WTC11 (cell line): ENCODE results near the gene GALNT7. TPM values are rescaled to one million over a fixed set of nuclear protein-coding genes. Genes with fewer than 3 reads are reported as not detected.
A peak's percentile ranks its signal among the peaks of the same experiment; 100 is the strongest.

Experiments used
- ATAC-seq: fragments of 200-7000 bp; cut with Tn5 transposase; 2 replicates; pipeline ENCODE4 v1.10.0; 2021; ENCODE audit warnings: mild to moderate bottlenecking, moderate library complexity
- CTCF ChIA-PET: fragments of 300-600 bp; sonication (Branson Sonifier 250); formaldehyde crosslinking; loops from one replicate; lab custom pipeline; 2021; ENCODE audit warnings: antibody characterized with exemption; lab: Charles Lee
- POLR2A ChIA-PET: fragments of 350-600 bp; sonication (Branson Sonifier 250); formaldehyde crosslinking; loops from one replicate; lab custom pipeline; 2021; ENCODE audit warnings: antibody characterized with exemption; lab: Charles Lee
- DNase-seq: peaks from one replicate; pipeline ENCODE4 v3.0.0; 2021; ENCODE audit warnings: low spot score
- H3K27ac Mint-ChIP-seq: 2 replicates; pipeline ENCODE4 v1.8.0; 2021; ENCODE audit warnings: mixed read lengths
- H3K27me3 Mint-ChIP-seq: 2 replicates; pipeline ENCODE4 v1.8.0; 2021; ENCODE audit warnings: low read depth, mild to moderate bottlenecking, moderate library complexity, mixed read lengths
- H3K36me3 Mint-ChIP-seq: 2 replicates; pipeline ENCODE4 v1.8.0; 2021; ENCODE audit warnings: mixed read lengths
- H3K4me1 Mint-ChIP-seq: 2 replicates; pipeline ENCODE4 v1.8.0; 2022; ENCODE audit warnings: mixed read lengths
- H3K4me3 Mint-ChIP-seq: 2 replicates; pipeline ENCODE4 v1.8.0; 2021; ENCODE audit warnings: mild to moderate bottlenecking, moderate library complexity, mixed read lengths
- H3K9me3 Mint-ChIP-seq: 2 replicates; pipeline ENCODE4 v1.8.0; 2021; ENCODE audit warnings: mixed read lengths
- ATF1 ChIP-seq: sonication (generic); formaldehyde crosslinking; IDR thresholded peaks from 2 replicates; pipeline ENCODE4 v1.8.1; 2023; ENCODE audit warnings: mild to moderate bottlenecking, moderate library complexity, missing genetic modification reagents
- CREB1 ChIP-seq: sonication (generic); formaldehyde crosslinking; IDR thresholded peaks from 2 replicates; pipeline ENCODE4 v1.8.0; 2023; ENCODE audit warnings: mild to moderate bottlenecking, missing genetic modification reagents
- CREM ChIP-seq: sonication (generic); formaldehyde crosslinking; IDR thresholded peaks from 2 replicates; pipeline ENCODE4 v1.8.1; 2022; ENCODE audit warnings: mild to moderate bottlenecking, missing genetic modification reagents, moderate library complexity
- GABPB1 ChIP-seq: sonication (generic); formaldehyde crosslinking; IDR thresholded peaks from 2 replicates; pipeline ENCODE4 v1.8.1; 2023; ENCODE audit warnings: mild to moderate bottlenecking, missing genetic modification reagents
- JUN ChIP-seq: sonication (generic); formaldehyde crosslinking; IDR thresholded peaks from 2 replicates; pipeline ENCODE4 v1.8.0; 2023; ENCODE audit warnings: mild to moderate bottlenecking, missing genetic modification reagents
- TEAD4 ChIP-seq: sonication (generic); formaldehyde crosslinking; IDR thresholded peaks from 2 replicates; pipeline ENCODE4 v1.8.0; 2022; ENCODE audit warnings: mild to moderate bottlenecking, missing genetic modification reagents
- ZNF121 ChIP-seq: sonication (generic); formaldehyde crosslinking; IDR thresholded peaks from 2 replicates; pipeline ENCODE4 v1.8.0; 2023; ENCODE audit warnings: missing genetic modification reagents
- ZNF232 ChIP-seq: sonication (generic); formaldehyde crosslinking; IDR thresholded peaks from 2 replicates; pipeline ENCODE4 v1.8.0; 2022; ENCODE audit warnings: mild to moderate bottlenecking, missing genetic modification reagents
- total RNA-seq: library from RNA; stranded (reverse); gene quantifications from 3 replicates; pipeline ENCODE4 v1.2.3, GENCODE V29; 2021
- TF ChIP-seq, protein P1 (sequence below): fragments of 250-450 bp; sonication (Bioruptor Pico); IDR thresholded peaks from 2 replicates; pipeline ENCODE4 v1.9.0; 2021; ENCODE audit warnings: mild to moderate bottlenecking, borderline replicate concordance
- TF ChIP-seq, protein P2 (sequence below): sonication (generic); formaldehyde crosslinking; IDR thresholded peaks from 2 replicates; pipeline ENCODE4 v1.8.0; 2022; ENCODE audit warnings: missing genetic modification reagents
- TF ChIP-seq, protein P3 (sequence below): fragments of 250-450 bp; sonication (Bioruptor Pico); IDR thresholded peaks from 2 replicates; pipeline ENCODE4 v1.9.0; 2021; ENCODE audit warnings: mild to moderate bottlenecking
- TF ChIP-seq, protein P4 (sequence below): sonication (generic); formaldehyde crosslinking; IDR thresholded peaks from 2 replicates; pipeline ENCODE4 v1.8.1; 2022; ENCODE audit warnings: mild to moderate bottlenecking, moderate library complexity, missing genetic modification reagents
- TF ChIP-seq, protein P5 (sequence below): sonication (generic); formaldehyde crosslinking; IDR thresholded peaks from 2 replicates; pipeline ENCODE4 v1.8.1; 2023; ENCODE audit warnings: mild to moderate bottlenecking, missing genetic modification reagents
- TF ChIP-seq, protein P6 (sequence below): fragments of 250-450 bp; sonication (Bioruptor Pico); IDR thresholded peaks from 2 replicates; pipeline ENCODE4 v1.9.0; 2021; ENCODE audit warnings: mild to moderate bottlenecking
- TF ChIP-seq, protein P7 (sequence below): sonication (generic); formaldehyde crosslinking; IDR thresholded peaks from 2 replicates; pipeline ENCODE4 v1.8.0; 2023; ENCODE audit warnings: missing genetic modification reagents, mild to moderate bottlenecking, borderline replicate concordance
- TF ChIP-seq, protein P8 (sequence below): sonication (generic); formaldehyde crosslinking; IDR thresholded peaks from 2 replicates; pipeline ENCODE4 v1.8.1; 2022; ENCODE audit warnings: mild to moderate bottlenecking, missing genetic modification reagents, moderate library complexity, borderline replicate concordance

The GALNT7 gene
- total RNA-seq, 1 experiment from 2014 or later, result 86.9 TPM

DNA sequence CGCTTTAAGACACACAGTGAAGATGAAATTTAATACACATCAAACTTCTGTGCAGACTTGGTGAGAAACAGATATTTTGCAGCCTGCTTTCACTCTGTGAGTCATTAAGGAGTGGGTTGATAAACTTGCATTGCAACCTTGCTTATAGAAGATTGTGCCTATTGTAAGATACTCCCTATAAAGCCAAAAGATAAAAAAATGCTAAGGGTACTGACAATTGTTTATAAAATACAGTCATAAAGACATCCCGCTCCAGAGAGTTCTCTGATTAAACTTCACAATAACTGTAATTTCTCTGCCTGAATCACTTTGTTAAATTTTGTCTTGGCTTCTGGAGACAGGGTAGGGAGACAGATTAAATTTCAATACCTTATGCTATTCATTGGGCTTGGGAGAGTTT is 49.1 kb downstream of the GALNT7 start:
- H3K27ac Mint-ChIP-seq, result peak overlapping the region; percentile 83
- H3K4me3 Mint-ChIP-seq, result no peak overlapping the region
- DNase-seq (no peak), ATAC-seq (no peak)
- CTCF ChIA-PET, result no interaction called here
- peaks cover 17% of the 10 kb centered on the region for H3K36me3 Mint-ChIP-seq
- POLR2A ChIA-PET, result no interaction called here
- H3K4me1 Mint-ChIP-seq, result peaks cover 66% of the 10 kb centered on the region
- no peak for TF ChIP-seq TEAD4 (CRISPR knock-in tag)
- TF ChIP-seq, protein P1, sequence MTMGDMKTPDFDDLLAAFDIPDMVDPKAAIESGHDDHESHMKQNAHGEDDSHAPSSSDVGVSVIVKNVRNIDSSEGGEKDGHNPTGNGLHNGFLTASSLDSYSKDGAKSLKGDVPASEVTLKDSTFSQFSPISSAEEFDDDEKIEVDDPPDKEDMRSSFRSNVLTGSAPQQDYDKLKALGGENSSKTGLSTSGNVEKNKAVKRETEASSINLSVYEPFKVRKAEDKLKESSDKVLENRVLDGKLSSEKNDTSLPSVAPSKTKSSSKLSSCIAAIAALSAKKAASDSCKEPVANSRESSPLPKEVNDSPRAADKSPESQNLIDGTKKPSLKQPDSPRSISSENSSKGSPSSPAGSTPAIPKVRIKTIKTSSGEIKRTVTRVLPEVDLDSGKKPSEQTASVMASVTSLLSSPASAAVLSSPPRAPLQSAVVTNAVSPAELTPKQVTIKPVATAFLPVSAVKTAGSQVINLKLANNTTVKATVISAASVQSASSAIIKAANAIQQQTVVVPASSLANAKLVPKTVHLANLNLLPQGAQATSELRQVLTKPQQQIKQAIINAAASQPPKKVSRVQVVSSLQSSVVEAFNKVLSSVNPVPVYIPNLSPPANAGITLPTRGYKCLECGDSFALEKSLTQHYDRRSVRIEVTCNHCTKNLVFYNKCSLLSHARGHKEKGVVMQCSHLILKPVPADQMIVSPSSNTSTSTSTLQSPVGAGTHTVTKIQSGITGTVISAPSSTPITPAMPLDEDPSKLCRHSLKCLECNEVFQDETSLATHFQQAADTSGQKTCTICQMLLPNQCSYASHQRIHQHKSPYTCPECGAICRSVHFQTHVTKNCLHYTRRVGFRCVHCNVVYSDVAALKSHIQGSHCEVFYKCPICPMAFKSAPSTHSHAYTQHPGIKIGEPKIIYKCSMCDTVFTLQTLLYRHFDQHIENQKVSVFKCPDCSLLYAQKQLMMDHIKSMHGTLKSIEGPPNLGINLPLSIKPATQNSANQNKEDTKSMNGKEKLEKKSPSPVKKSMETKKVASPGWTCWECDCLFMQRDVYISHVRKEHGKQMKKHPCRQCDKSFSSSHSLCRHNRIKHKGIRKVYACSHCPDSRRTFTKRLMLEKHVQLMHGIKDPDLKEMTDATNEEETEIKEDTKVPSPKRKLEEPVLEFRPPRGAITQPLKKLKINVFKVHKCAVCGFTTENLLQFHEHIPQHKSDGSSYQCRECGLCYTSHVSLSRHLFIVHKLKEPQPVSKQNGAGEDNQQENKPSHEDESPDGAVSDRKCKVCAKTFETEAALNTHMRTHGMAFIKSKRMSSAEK, result no peak
- TF ChIP-seq, protein P2, sequence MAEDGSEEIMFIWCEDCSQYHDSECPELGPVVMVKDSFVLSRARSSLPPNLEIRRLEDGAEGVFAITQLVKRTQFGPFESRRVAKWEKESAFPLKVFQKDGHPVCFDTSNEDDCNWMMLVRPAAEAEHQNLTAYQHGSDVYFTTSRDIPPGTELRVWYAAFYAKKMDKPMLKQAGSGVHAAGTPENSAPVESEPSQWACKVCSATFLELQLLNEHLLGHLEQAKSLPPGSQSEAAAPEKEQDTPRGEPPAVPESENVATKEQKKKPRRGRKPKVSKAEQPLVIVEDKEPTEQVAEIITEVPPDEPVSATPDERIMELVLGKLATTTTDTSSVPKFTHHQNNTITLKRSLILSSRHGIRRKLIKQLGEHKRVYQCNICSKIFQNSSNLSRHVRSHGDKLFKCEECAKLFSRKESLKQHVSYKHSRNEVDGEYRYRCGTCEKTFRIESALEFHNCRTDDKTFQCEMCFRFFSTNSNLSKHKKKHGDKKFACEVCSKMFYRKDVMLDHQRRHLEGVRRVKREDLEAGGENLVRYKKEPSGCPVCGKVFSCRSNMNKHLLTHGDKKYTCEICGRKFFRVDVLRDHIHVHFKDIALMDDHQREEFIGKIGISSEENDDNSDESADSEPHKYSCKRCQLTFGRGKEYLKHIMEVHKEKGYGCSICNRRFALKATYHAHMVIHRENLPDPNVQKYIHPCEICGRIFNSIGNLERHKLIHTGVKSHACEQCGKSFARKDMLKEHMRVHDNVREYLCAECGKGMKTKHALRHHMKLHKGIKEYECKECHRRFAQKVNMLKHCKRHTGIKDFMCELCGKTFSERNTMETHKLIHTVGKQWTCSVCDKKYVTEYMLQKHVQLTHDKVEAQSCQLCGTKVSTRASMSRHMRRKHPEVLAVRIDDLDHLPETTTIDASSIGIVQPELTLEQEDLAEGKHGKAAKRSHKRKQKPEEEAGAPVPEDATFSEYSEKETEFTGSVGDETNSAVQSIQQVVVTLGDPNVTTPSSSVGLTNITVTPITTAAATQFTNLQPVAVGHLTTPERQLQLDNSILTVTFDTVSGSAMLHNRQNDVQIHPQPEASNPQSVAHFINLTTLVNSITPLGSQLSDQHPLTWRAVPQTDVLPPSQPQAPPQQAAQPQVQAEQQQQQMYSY (CRISPR knock-in tag), result no peak
- TF ChIP-seq GABPB1 (CRISPR knock-in tag), result no peak
- no peak for TF ChIP-seq ZNF232 (CRISPR knock-in tag)
- TF ChIP-seq ZNF121 (CRISPR knock-in tag), result no peak
- no peak for TF ChIP-seq ATF1 (CRISPR knock-in tag)
- TF ChIP-seq, protein P3, sequence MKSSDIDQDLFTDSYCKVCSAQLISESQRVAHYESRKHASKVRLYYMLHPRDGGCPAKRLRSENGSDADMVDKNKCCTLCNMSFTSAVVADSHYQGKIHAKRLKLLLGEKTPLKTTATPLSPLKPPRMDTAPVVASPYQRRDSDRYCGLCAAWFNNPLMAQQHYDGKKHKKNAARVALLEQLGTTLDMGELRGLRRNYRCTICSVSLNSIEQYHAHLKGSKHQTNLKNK (CRISPR knock-in tag), result no peak
- TF ChIP-seq JUN (CRISPR knock-in tag), result no peak
- TF ChIP-seq, protein P4, sequence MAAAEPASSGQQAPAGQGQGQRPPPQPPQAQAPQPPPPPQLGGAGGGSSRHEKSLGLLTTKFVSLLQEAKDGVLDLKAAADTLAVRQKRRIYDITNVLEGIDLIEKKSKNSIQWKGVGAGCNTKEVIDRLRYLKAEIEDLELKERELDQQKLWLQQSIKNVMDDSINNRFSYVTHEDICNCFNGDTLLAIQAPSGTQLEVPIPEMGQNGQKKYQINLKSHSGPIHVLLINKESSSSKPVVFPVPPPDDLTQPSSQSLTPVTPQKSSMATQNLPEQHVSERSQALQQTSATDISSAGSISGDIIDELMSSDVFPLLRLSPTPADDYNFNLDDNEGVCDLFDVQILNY (CRISPR knock-in tag), result no peak
- TF ChIP-seq, protein P5, sequence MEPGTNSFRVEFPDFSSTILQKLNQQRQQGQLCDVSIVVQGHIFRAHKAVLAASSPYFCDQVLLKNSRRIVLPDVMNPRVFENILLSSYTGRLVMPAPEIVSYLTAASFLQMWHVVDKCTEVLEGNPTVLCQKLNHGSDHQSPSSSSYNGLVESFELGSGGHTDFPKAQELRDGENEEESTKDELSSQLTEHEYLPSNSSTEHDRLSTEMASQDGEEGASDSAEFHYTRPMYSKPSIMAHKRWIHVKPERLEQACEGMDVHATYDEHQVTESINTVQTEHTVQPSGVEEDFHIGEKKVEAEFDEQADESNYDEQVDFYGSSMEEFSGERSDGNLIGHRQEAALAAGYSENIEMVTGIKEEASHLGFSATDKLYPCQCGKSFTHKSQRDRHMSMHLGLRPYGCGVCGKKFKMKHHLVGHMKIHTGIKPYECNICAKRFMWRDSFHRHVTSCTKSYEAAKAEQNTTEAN (CRISPR knock-in tag), result no peak
- TF ChIP-seq, protein P6, sequence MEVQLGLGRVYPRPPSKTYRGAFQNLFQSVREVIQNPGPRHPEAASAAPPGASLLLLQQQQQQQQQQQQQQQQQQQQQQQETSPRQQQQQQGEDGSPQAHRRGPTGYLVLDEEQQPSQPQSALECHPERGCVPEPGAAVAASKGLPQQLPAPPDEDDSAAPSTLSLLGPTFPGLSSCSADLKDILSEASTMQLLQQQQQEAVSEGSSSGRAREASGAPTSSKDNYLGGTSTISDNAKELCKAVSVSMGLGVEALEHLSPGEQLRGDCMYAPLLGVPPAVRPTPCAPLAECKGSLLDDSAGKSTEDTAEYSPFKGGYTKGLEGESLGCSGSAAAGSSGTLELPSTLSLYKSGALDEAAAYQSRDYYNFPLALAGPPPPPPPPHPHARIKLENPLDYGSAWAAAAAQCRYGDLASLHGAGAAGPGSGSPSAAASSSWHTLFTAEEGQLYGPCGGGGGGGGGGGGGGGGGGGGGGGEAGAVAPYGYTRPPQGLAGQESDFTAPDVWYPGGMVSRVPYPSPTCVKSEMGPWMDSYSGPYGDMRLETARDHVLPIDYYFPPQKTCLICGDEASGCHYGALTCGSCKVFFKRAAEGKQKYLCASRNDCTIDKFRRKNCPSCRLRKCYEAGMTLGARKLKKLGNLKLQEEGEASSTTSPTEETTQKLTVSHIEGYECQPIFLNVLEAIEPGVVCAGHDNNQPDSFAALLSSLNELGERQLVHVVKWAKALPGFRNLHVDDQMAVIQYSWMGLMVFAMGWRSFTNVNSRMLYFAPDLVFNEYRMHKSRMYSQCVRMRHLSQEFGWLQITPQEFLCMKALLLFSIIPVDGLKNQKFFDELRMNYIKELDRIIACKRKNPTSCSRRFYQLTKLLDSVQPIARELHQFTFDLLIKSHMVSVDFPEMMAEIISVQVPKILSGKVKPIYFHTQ, result no peak
- TF ChIP-seq, protein P7, sequence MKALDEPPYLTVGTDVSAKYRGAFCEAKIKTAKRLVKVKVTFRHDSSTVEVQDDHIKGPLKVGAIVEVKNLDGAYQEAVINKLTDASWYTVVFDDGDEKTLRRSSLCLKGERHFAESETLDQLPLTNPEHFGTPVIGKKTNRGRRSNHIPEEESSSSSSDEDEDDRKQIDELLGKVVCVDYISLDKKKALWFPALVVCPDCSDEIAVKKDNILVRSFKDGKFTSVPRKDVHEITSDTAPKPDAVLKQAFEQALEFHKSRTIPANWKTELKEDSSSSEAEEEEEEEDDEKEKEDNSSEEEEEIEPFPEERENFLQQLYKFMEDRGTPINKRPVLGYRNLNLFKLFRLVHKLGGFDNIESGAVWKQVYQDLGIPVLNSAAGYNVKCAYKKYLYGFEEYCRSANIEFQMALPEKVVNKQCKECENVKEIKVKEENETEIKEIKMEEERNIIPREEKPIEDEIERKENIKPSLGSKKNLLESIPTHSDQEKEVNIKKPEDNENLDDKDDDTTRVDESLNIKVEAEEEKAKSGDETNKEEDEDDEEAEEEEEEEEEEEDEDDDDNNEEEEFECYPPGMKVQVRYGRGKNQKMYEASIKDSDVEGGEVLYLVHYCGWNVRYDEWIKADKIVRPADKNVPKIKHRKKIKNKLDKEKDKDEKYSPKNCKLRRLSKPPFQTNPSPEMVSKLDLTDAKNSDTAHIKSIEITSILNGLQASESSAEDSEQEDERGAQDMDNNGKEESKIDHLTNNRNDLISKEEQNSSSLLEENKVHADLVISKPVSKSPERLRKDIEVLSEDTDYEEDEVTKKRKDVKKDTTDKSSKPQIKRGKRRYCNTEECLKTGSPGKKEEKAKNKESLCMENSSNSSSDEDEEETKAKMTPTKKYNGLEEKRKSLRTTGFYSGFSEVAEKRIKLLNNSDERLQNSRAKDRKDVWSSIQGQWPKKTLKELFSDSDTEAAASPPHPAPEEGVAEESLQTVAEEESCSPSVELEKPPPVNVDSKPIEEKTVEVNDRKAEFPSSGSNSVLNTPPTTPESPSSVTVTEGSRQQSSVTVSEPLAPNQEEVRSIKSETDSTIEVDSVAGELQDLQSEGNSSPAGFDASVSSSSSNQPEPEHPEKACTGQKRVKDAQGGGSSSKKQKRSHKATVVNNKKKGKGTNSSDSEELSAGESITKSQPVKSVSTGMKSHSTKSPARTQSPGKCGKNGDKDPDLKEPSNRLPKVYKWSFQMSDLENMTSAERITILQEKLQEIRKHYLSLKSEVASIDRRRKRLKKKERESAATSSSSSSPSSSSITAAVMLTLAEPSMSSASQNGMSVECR (CRISPR knock-in tag), result no peak
- TF ChIP-seq CREM, result no peak
- TF ChIP-seq, protein P8, sequence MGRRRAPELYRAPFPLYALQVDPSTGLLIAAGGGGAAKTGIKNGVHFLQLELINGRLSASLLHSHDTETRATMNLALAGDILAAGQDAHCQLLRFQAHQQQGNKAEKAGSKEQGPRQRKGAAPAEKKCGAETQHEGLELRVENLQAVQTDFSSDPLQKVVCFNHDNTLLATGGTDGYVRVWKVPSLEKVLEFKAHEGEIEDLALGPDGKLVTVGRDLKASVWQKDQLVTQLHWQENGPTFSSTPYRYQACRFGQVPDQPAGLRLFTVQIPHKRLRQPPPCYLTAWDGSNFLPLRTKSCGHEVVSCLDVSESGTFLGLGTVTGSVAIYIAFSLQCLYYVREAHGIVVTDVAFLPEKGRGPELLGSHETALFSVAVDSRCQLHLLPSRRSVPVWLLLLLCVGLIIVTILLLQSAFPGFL (CRISPR knock-in tag), result no peak
- no peak for TF ChIP-seq CREB1 (CRISPR knock-in tag)
- no peaks in the 10 kb centered on the region for H3K27me3 Mint-ChIP-seq
- peaks cover 14% of the 10 kb centered on the region for H3K9me3 Mint-ChIP-seq
